ENCODE measurements around the gene LBX2. TPM values are rescaled to one million over a fixed set of nuclear protein-coding genes. Genes with fewer than 3 reads are reported as not detected.

LBX2 gene
- total RNA-seq, 4 donors from 2014 or later: 0.59 TPM; not detected in 3

GRCh38 chr2:74528600-74529356 is 29.4 kb upstream of the LBX2 start:
- TF ChIP-seq POLR2A (IDR thresholded peaks at IDR 0.05) (no peak), CTCF (IDR thresholded peaks at IDR 0.05 in 4 of 5, conservative IDR thresholded peaks at IDR 0.05 in 1 of 5) (no peak)
- Histone ChIP-seq H3K4me3 (peak overlapping the region; percentile 80 to 100 (median 93)), H3K9me3 (no peaks in the 10 kb centered on the region), H3K27me3 (no peaks in the 10 kb centered on the region), H3K36me3 (peaks cover 0 to 48% of the 10 kb centered on the region in 2 donors), H3K4me1 (peaks cover 19 to 28% of the 10 kb centered on the region in 2 donors), H3K27ac (peak overlapping the region; percentile 84 to 94 (median 89))
- intact Hi-C loops (cut with DNase I; ENCODE audit: low total_unique reads): loop anchor here (1.0 to 10.0 kb wide), 5 partner anchors 21 to 791 kb away; partner anchors contain the start of genes CCDC142, HK2, INO80B and PCGF1
- peak; percentile 39 to 47 for ATAC-seq
- peak in 1 of 2 donors; percentile 40 for DNase-seq
- in situ Hi-C loops (cut with MboI; ENCODE audit: low sequenced_read_pairs in 4 of 4): loop anchor here in 1 of 4 donors (25.0 kb wide), 1 partner anchor 1291 kb away; the partner anchor contains the start of genes CCT7 and PRADC1

GRCh38 chr2:74527741-74528140 is 28.3 kb upstream of the LBX2 start:
- Histone ChIP-seq H3K27ac (no peak overlapping the region), H3K27me3 (no peaks in the 10 kb centered on the region), H3K9me3 (no peaks in the 10 kb centered on the region), H3K36me3 (peaks cover 0 to 43% of the 10 kb centered on the region in 2 donors), H3K4me1 (peaks cover 19 to 28% of the 10 kb centered on the region in 2 donors), H3K4me3 (peak overlapping the region in 1 of 4 donors; percentile 7)
- TF ChIP-seq POLR2A (IDR thresholded peaks at IDR 0.05) (no peak), CTCF (IDR thresholded peaks at IDR 0.05 in 4 of 5, conservative IDR thresholded peaks at IDR 0.05 in 1 of 5) (no peak)
- in situ Hi-C loops (cut with MboI; ENCODE audit: low sequenced_read_pairs in 4 of 4) (loop anchor here in 1 of 4 donors (25.0 kb wide), 1 partner anchor 1290 kb away; the partner anchor contains the start of genes CCT7 and PRADC1), intact Hi-C loops (cut with DNase I; ENCODE audit: low total_unique reads) (loop anchor here (10.0 kb wide), 1 partner anchor 307 kb away; the partner anchor contains the start of gene HK2)
- no peak for DNase-seq
- ATAC-seq: no peak

- H3K4me1 ChIP-seq: peaks cover 19 to 28% of the 10 kb centered on the region in 2 donors
- intact Hi-C loops (cut with DNase I; ENCODE audit: low total_unique reads): loop anchor here (10.0 kb wide), 1 partner anchor 308 kb away; the partner anchor contains the start of gene HK2
These were observed 27.3 kb upstream of the LBX2 start for GRCh38 chr2:74526649-74527230.

More at GRCh38 chr2:74526649-74527230, 27.3 kb upstream of the LBX2 start:
- ATAC-seq: no peak
- Histone ChIP-seq H3K36me3 (peaks cover 0 to 33% of the 10 kb centered on the region in 2 donors), H3K4me3 (no peak overlapping the region), H3K27ac (no peak overlapping the region), H3K9me3 (no peaks in the 10 kb centered on the region), H3K27me3 (no peaks in the 10 kb centered on the region)
- in situ Hi-C loops (cut with MboI; ENCODE audit: low sequenced_read_pairs in 4 of 4): loop anchor here in 1 of 4 donors (25.0 kb wide), 1 partner anchor 1289 kb away; the partner anchor contains the start of genes CCT7 and PRADC1
- TF ChIP-seq CTCF (IDR thresholded peaks at IDR 0.05 in 4 of 5, conservative IDR thresholded peaks at IDR 0.05 in 1 of 5): no peak
- no peak for TF ChIP-seq POLR2A (IDR thresholded peaks at IDR 0.05)
- no peak for DNase-seq
